ENCODE results near the gene CCDC159.
A peak's percentile ranks its signal among the peaks of the same experiment; 100 is the strongest.
"Not testable (repeated sequence)": the region's sequence is repeated elsewhere in the genome, so short reads cannot be mapped to it uniquely, and the experiment has no call there.

The CCDC159 gene

DNA sequence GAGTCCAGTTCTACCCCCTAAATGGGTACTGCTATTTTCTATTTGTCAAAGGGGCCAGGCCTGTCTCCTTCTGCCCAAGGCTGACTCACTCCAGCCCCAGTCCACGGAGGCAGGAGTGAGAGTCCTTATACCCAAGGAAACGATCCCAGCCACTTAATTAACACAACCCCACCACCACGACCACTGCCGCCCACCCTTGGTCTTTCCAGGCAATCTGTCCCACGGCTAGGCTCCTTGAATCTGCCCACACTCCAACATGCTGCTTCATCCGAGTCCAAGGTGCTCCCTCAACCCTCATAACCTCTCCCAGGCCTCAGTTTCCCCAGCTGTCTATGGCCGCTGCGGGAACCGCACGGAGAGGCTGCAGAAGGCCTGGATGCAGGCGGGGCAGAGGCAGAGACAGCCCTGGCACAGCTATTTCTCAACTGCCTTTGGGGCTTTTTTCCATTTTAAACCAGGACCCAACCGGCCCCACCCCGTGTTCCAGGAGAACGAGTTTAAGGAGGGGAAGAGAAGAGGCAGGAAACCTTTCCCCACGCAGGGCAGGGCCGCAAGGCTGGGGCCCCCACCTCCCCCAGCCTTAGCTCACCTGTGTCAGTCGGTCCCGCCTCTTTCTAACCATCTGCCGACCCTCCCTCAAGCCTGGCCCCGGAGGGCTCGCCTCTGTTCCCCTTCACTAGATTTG, 7.6 kb upstream of the CCDC159 start:
- DNase-seq: no peak

DNA sequence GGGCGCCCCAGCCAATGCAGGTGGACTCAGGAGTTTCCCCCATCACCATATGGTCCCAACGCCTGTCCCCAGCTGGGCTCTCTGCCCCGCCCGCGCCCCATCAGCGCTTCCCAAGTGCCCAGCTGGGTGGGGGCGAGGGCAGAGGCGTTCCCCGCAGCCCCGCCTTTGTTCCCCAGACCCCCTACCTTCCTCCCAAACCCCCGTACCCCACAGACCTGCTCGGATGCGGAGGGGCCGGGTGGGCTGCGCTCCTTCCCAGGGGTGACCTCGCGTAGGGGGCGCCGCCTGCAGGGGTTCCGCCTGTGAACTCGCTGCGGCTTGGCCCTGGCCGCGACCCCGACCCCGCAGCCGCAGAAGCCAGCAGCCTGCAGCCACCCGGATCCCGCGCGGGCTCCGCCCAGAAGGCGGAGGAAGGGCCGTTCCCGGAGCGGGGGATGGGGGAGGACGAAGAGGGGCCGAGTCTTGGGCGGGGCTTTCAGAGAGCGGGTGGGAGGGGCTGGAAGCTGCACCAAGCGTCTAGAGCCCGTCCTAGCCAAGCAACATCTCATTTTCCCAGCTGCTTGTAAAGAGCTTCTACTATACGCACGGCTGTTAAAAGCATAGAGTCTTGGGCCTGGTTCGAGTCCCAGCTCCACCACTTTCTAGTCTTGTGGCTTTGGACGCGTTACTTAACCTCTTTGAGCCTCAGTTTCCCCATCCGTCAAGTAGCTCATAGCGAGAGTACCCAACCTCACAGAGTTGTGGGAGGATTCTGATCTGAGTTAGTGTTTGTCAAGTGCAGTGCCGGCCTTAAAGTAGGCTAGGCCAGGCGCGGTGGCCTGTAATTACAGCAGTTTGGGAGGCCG, 6.8 kb upstream of the CCDC159 start, which contains the start of gene RAB3D:
Gene RAB3D (minus strand): TSS at position 404 of the 845 bp plus-strand sequence. CDS start 2,258 bp downstream, outside the sequence.
- DNase-seq: peak; percentile 41

DNA sequence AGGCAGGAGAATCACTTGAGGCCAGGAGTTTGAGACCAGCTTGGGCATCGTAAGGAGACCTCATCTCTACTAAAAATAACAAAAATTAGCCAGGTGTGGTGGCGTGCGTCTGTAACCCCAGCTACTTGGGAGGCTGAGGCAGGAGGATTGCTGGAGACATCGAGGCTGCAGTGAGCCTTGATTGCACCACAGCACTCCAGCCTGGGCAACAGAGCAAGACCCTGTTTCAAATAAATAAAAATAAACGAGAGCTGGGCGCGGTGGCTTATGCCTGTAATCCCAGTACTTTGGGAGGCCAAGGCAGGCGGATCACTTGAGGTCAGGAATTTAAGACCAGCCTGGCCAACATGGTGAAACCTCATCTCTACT, 6.2 kb upstream of the CCDC159 start:
- not testable (repeated sequence) for DNase-seq

DNA sequence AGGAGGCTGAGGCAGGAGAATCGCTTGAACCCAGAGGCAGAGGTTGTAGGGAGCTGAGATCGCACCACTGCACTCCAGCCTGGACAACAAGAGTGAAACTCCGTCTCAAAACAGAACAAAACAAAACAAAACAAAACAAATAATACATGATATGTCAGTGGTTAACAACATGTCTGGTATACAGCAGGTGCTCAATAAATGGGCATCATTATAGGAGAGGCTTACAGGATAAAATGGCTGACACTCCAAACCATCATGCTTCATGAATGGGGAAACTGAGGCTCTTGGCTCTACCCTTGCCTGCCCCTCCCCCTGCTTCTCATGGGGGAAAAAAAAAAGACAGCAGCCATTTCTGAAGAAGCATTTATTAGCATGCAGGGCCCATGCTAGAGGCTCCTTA, 3.9 kb upstream of the CCDC159 start:
- DNase-seq: no peak

GRCh38 chr19:11345122-11345803, 1.1 kb upstream of the CCDC159 start:
- DNase-seq: no peak

GRCh38 chr19:11347546-11348039, 1.3 kb downstream of the CCDC159 start:
- no peak for DNase-seq

GRCh38 chr19:11349171-11349570, 2.9 kb downstream of the CCDC159 start:
- no peak for DNase-seq

DNA sequence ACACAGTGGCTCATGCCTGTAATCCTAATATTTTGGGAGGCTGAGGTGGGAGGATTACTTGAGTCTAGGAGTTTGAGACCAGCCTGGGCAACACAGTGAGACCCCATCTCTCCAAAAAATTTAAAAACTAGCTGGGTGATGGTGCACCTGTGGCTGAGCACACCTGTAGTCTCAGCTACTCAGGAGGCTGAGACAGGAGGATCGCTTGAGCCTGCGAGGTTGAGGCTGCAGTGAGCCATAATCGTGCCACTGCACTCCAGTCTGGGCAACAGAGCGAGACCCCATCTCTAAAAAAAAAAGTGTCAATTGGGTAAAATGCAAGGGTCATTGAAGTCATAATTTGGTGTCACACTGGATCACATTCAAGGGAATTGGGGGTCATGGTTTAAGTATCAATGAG, 7.8 kb downstream of the CCDC159 start:
- DNase-seq: not testable (repeated sequence)

- peak; percentile 78 for DNase-seq
Measured at GRCh38 chr19:11355160-11356073, 9.1 kb downstream of the CCDC159 start, which contains the start of gene PLPPR2. TSS of gene PLPPR2 (plus strand) at chr19:11355432. CDS start at chr19:11357674, 2,242 bp downstream.

GRCh38 chr19:11356074-11356397, 9.7 kb downstream of the CCDC159 start:
- no peak for DNase-seq

DNA sequence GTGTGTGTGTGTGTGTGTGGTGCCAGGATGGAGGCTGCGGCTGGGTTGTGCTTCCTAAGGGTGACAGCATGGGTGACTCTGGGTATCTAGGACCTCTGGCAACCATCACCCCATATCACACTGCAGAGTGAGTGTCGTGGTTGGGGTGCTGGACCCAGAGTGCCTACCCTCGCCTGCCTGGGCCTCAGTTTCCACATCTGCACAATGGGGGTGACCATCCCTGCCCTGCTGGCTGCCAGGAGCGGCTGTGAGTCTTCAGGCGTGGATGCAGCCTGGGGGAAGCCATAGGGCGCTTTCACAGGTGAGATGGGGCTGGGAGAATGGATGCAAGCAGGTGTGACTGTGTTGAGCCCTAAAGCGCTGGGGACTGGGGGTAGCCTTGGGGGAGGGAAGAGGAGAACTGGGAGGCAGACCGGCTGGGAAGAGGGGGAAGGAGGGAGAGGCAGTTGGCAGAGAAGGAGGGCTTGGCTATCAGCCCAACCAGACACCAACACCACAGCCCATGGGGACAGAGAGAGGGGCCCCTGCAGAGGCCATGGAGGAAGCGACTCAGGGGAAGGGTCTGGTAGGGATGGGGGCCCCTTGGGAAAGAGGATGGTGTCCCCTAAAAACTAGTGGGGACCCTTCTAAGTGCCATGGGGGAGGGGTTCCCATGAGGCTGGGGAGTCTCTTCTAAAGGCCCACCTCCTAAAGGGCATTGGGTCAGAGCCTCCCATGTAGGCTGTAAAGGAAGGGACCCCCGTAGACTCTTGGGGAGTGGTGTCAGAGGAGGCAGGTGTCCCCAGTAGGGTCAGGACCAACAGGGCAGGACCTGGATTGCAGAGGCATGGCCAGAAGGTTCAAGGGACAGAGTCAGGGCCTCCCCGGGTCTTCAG, 10.6 kb downstream of the CCDC159 start:
- DNase-seq: no peak

GRCh38 chr19:11359421-11359820, 13.1 kb downstream of the CCDC159 start:
- no peak for DNase-seq

DNA sequence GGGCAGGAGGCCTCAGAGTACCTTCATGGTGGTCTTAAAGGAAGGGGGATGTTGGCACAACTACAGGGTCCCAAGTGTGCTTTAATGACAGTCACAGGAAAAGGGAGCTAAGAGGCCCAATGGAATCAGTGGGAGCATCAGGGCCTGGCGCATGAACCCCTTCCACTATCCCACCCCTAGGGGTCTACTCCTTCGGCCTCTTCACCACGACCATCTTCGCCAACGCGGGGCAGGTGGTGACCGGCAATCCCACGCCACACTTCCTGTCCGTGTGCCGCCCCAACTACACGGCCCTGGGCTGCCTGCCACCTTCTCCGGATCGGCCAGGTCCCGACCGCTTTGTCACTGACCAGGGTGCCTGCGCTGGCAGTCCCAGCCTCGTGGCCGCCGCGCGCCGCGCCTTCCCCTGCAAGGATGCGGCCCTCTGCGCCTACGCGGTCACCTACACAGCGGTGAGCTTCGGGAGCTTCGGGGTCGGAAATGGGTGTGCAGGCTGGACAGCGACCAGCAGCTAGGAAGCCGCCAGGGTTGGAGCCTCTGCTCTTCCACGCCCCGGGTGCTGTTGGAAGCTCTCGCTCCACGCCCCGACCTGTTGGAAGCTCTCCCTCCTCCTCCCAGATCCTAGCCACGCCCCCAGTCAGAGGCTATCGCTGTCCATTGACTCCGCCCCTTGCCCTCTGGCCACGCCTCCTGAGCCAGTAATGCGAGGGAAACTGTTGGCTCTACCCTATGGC, 14.9 kb downstream of the CCDC159 start:
- DNase-seq: no peak

DNA sequence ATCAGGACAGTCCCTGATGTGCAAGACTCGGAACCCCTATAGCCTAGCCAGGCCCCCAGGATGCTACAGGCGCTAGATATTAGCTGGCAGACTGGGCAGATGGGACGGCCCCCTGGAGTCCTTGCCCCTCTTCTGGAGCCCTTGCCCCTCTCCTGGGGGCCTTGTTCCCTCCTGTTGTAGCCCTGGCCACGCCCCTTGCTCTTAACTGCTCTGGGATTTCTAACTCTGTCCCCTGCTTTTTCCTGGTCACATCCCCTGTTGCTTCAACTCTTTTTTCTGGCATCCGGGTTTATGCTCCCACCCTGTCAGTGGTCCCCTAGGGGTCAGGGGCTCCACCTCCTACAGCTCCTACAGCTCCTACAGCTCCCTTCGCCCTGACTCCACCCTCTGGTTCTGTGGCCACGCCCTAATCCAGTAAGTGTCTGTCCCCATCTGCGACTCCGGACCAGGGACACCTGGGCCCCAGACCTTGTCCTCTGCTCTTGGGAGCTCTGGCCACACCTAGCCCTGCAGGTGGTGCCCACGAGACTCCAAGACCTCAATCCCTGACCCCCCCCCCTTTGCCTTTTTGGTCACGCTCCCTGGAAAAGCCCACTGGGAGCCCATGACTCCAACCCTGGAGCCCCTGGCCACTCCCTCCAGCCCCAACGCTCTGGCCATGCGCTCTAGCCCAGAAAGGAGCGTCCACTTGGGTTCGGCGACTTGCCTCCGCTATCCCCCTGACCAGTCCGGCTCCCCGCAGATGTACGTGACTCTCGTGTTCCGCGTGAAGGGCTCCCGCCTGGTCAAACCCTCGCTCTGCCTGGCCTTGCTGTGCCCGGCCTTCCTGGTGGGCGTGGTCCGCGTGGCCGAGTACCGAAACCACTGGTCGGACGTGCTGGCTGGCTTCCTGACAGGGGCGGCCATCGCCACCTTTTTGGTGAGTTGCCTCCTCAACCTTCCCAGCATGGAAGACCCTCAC, 15.7 kb downstream of the CCDC159 start:
- no peak for DNase-seq

DNA sequence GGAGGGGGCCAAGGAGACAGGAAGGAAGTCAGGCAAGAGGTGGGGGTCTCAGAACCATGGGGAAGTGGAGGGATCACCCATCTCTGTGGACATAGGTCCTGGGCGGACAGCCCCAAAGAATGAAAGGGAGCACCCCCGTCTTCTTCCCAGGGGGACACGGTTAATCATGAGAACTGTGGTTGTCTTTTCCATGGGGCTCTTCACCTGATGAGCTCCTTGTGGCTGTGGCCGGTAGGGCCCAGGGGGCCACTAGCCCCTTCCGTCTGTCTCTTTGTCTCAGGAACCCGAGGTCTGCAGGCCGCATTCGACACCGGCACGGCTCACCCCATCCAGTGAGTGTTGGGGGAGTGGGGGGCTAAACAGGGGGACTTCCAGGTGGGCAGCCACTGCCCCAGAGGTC, 17.6 kb downstream of the CCDC159 start:
- DNase-seq: no peak

- DNase-seq: no peak
Measured at GRCh38 chr19:11364296-11364904, 18.1 kb downstream of the CCDC159 start.

DNA sequence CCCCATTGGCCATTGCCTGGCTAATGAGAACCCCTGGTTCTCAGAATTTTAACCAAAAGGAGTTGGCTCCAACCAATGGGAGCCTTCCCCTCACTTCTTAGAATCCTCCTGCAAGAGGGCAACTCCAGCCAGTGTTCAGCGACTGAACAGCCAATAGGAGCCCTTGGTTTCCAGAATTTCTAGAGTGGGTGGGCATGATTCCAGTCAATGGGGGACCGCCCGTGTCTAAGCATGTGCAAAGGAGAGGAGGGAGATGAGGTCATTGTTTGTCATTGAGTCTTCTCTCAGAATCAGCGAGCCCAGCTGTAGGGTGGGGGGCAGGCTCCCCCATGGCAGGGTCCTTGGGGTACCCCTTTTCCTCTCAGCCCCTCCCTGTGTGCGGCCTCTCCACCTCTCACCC, 18.6 kb downstream of the CCDC159 start:
- no peak for DNase-seq

- no peak for DNase-seq
Measured at GRCh38 chr19:11365557-11366117, 19.3 kb downstream of the CCDC159 start.

Measured in central memory CD4-positive, alpha-beta T cell (primary cell).